HepG2 (cell line): ENCODE results near the gene EIF2B1. TPM values are rescaled to one million over a fixed set of nuclear protein-coding genes. Genes with fewer than 3 reads are reported as not detected.

Source experiments
- ATAC-seq: fragments of 200-7000 bp; cut with Tn5 transposase; 3 replicates; pipeline ENCODE4 v1.9.1; 2020; ENCODE audit warnings: mild to moderate bottlenecking, moderate library complexity
- BruUV-seq: library from RNA; stranded (reverse); fragments of 400-500 nt; replicated peaks from 2 replicates; lab custom pipeline; 2021; lab: Mats Ljungman, UMichigan
- CTCF ChIA-PET: fragments of 300-600 bp; formaldehyde crosslinking; extraction: SDS; loops from one replicate; lab custom pipeline; 2021; ENCODE audit warnings: low total read pairs, inconsistent platforms, low intra/inter-chr PET ratio; lab: Yijun Ruan, JAX
- POLR2A ChIA-PET: fragments of 350-600 bp; sonication (Branson Sonifier 250); formaldehyde crosslinking; loops from one replicate; lab custom pipeline; 2020; ENCODE audit warnings: antibody characterized with exemption, inconsistent platforms; lab: Yijun Ruan, JAX
- DNase-seq: peaks from one replicate; pipeline ENCODE4 v3.0.0-alpha.2; 2015; ENCODE audit warnings: low spot score
- FAIRE-seq: peaks from 3 replicates; lab custom pipeline; 2011; peaks lifted over from hg19 to GRCh38; lab: Jason Lieb, UNC
- H2AFZ ChIP-seq: one replicate; pipeline ENCODE4 v1.6.1; 2011; ENCODE audit warnings: low read length, inconsistent platforms
- H3K27ac ChIP-seq: fragments of 300-600 bp; 3 replicates; pipeline ENCODE4 v1.8.0; 2011; ENCODE audit warnings: mixed run types, mild to moderate bottlenecking, mixed read lengths, low read length, inconsistent platforms; ENCODE audit not compliant: insufficient read depth; ENCODE audit errors: extremely low read length
- H3K27me3 ChIP-seq, 2 experiments: fragments of 200-600 bp in 1 of 2; 2 replicates in 1 of 2; 3 replicates in 1 of 2; pipeline versions ENCODE4 v1.6.0 to v1.8.0; 2011; ENCODE audit warnings: low read length in 2 of 2, mild to moderate bottlenecking in 2 of 2, moderate library complexity in 2 of 2, inconsistent platforms in 1 of 2; ENCODE audit not compliant: insufficient read depth in 2 of 2, control insufficient read depth in 1 of 2
- H3K36me3 ChIP-seq, 2 experiments: fragments of 200-600 bp in 1 of 2; replicated peaks in 1 of 2; 2 replicates in 1 of 2; 3 replicates in 1 of 2; pipeline versions ENCODE4 v1.5.1 to v1.8.0; 2011; ENCODE audit warnings: low read length in 2 of 2, inconsistent platforms in 1 of 2; ENCODE audit not compliant: insufficient read depth in 2 of 2, control insufficient read depth in 1 of 2
- H3K4me1 ChIP-seq: 2 replicates; pipeline ENCODE4 v1.5.1; 2012; ENCODE audit warnings: low read length, inconsistent platforms; ENCODE audit not compliant: insufficient read depth
- H3K4me2 ChIP-seq: 2 replicates; pipeline ENCODE4 v1.6.0; 2011; ENCODE audit warnings: low read depth, low read length, inconsistent platforms
- H3K4me3 ChIP-seq, 3 experiments: fragments of 200-600 bp in 1 of 3; sonication (generic), shearing (Covaris generic) in 1 of 3; replicated peaks in 1 of 3; 2 replicates each; pipeline ENCODE4 v1.5.1; 2011 to 2016; ENCODE audit warnings: low read length in 3 of 3, inconsistent platforms in 2 of 3, low read depth in 2 of 3, mild to moderate bottlenecking in 2 of 3, control low read depth in 1 of 3, mixed read lengths in 1 of 3; ENCODE audit not compliant: insufficient read depth in 1 of 3
- H3K79me2 ChIP-seq: one replicate; pipeline ENCODE4 v1.6.1; 2011; ENCODE audit warnings: low read length, inconsistent platforms; ENCODE audit not compliant: insufficient read depth
- H3K9ac ChIP-seq: 2 replicates; pipeline ENCODE4 v1.6.0; 2011; ENCODE audit warnings: mild to moderate bottlenecking, low read depth, low read length, inconsistent platforms; ENCODE audit not compliant: insufficient read depth
- H3K9me3 ChIP-seq: 2 replicates; pipeline ENCODE4 v1.5.1; 2012; ENCODE audit warnings: mild to moderate bottlenecking, low read length
- H4K20me1 ChIP-seq: 2 replicates; pipeline ENCODE4 v1.6.0; 2011; ENCODE audit warnings: inconsistent platforms, mild to moderate bottlenecking, low read length, moderate library complexity; ENCODE audit not compliant: insufficient read depth
- POLR2AphosphoS5 ChIP-seq: IDR thresholded peaks from 2 replicates; pipeline ENCODE4 v1.6.1; 2012; ENCODE audit warnings: low read depth, low read length
- POLR2G ChIP-seq: fragments of 200-400 bp; formaldehyde crosslinking; IDR thresholded peaks from 2 replicates; pipeline ENCODE4 v1.6.1; 2018; ENCODE audit warnings: mild to moderate bottlenecking, low read depth, low read length, moderate library complexity
- RBFOX2 ChIP-seq: fragments of 200-400 bp; formaldehyde crosslinking; IDR thresholded peaks from 2 replicates; pipeline ENCODE4 v1.6.1; 2017; ENCODE audit warnings: low read depth, mild to moderate bottlenecking, low read length
- ZNF292 ChIP-seq: sonication (generic); formaldehyde crosslinking; IDR thresholded peaks from 2 replicates; pipeline ENCODE4 v1.8.1; 2022; ENCODE audit warnings: mild to moderate bottlenecking, low read depth, missing genetic modification reagents, borderline replicate concordance
- ZNF878 ChIP-seq: sonication (generic); formaldehyde crosslinking; IDR thresholded peaks from 2 replicates; pipeline ENCODE4 v1.8.1; 2023; ENCODE audit warnings: mild to moderate bottlenecking, missing genetic modification reagents, moderate library complexity
- WGBS: methylation state at CpG from one replicate; pipeline ENCODE4 v1.1.6; 2017; ENCODE audit warnings: low lambda C conversion rate; 5-methylcytosine and 5-hydroxymethylcytosine counted together
- in situ Hi-C: cut with HindIII; loops from 2 replicates; pipeline ENCODE4 v1.10.0; 2017; ENCODE audit warnings: low pct_unique_long_range_greater_than_20kb; ENCODE audit not compliant: extremely low pct_ligation_motif_present
- intact Hi-C: fragments of 100-400 bp; cut with micrococcal nuclease; formaldehyde crosslinking; loops from one replicate; pipeline ENCODE4 v1.10.0; 2022; ENCODE audit not compliant: unreplicated experiment
- polyA plus RNA-seq, 8 experiments: library from polyadenylated mRNA; depleted of rRNA in 3 of 8; stranded (reverse) in 7 of 8; unstranded in 1 of 8; fragments of >200 nt; fragmentation: Illumina TruSeq in 4 of 8; extraction: Trizol in 4 of 8; gene quantifications; 2 replicates each; pipeline versions ENCODE4 v1.2.1 to v1.2.3, GENCODE V29; 2011 to 2016; ENCODE audit warnings: low read depth in 4 of 8, missing spikeins in 1 of 8, mixed read lengths in 1 of 8; ENCODE audit not compliant: insufficient read depth in 1 of 8
- total RNA-seq, 5 experiments: library from RNA; depleted of rRNA; stranded (reverse); fragments of >200 nt; fragmentation: Illumina TruSeq; extraction: Trizol; gene quantifications; 2 replicates each; pipeline ENCODE4 v1.2.3, GENCODE V29; 2016; ENCODE audit warnings: low read depth in 1 of 5
- TF ChIP-seq, protein P1 (sequence below): sonication (generic); formaldehyde crosslinking; IDR thresholded peaks from 2 replicates; pipeline ENCODE4 v1.5.1; 2020; ENCODE audit warnings: mild to moderate bottlenecking, missing genetic modification reagents, moderate library complexity
- TF ChIP-seq, protein P2 (sequence below): sonication (generic); formaldehyde crosslinking; IDR thresholded peaks from 2 replicates; pipeline ENCODE4 v1.5.0; 2020; ENCODE audit warnings: missing genetic modification reagents, mild to moderate bottlenecking, borderline replicate concordance

Gene EIF2B1
- total and polyA plus RNA-seq, 2 of the 13 experiments (the other 11 are each of a cell fraction or from before 2014, with no cell fraction given) = 18.7 to 37.4 TPM

DNA sequence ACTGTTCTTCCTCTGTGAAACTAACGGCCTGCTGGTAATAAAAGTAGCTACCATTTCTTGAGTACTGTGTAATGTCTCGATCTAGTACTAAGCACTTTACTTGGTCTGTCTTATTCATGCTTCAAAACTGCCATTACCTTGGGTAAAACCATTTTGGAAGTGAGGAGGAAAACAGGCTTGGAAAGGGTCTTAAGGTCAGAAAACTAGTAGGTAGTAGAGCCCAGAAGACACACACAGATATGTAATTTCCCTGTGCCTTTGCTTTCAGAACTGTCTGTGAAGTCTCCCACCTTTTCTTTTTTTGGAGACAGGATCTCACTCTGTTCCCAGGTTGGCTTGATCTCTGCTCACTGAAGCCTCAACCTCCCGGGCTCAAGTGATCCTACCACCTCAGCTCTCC lies 35.0 kb downstream of the EIF2B1 start:
- peak overlapping the region; percentile 42 for H3K27ac ChIP-seq
- ChIA-PET POLR2A (no interaction called here), CTCF (no interaction called here)
- DNase-seq (no peak), ATAC-seq (no peak), FAIRE-seq (no peak)
- no peaks in the 10 kb centered on the region for H3K27me3 ChIP-seq
- in situ Hi-C loops (no loop called here), intact Hi-C loops (no loop called here)
- no peak overlapping the region for H3K4me2 ChIP-seq
- 98% methylated on average over 3 of the region's 3 CpGs for WGBS
- TF ChIP-seq, protein P1, sequence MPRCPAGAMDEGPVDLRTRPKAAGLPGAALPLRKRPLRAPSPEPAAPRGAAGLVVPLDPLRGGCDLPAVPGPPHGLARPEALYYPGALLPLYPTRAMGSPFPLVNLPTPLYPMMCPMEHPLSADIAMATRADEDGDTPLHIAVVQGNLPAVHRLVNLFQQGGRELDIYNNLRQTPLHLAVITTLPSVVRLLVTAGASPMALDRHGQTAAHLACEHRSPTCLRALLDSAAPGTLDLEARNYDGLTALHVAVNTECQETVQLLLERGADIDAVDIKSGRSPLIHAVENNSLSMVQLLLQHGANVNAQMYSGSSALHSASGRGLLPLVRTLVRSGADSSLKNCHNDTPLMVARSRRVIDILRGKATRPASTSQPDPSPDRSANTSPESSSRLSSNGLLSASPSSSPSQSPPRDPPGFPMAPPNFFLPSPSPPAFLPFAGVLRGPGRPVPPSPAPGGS (CRISPR knock-in tag) = no peak
- TF ChIP-seq, protein P2, sequence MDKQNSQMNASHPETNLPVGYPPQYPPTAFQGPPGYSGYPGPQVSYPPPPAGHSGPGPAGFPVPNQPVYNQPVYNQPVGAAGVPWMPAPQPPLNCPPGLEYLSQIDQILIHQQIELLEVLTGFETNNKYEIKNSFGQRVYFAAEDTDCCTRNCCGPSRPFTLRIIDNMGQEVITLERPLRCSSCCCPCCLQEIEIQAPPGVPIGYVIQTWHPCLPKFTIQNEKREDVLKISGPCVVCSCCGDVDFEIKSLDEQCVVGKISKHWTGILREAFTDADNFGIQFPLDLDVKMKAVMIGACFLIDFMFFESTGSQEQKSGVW = no peak
- TF ChIP-seq ZNF878 (CRISPR knock-in tag) (no peak), POLR2AphosphoS5 (peak; percentile 14; the same call in 1 of the 2 replicates), ZNF292 (CRISPR knock-in tag) (no peak), RBFOX2 (0 out of 2 replicates have a peak, but pooled peaks have one; percentile 37), POLR2G (peak; percentile 50; the same call in 1 of the 2 replicates)
- BruUV-seq = no TSS peak
- no peaks in the 10 kb centered on the region for H3K9me3 ChIP-seq
- no peak overlapping the region for H3K4me3 ChIP-seq
- H3K4me1 ChIP-seq = peaks cover 52% of the 10 kb centered on the region
- peaks cover 40% of the 10 kb centered on the region for H3K79me2 ChIP-seq
- no peak overlapping the region for H2AFZ ChIP-seq
- peaks cover 15% of the 10 kb centered on the region for H4K20me1 ChIP-seq
- H3K36me3 ChIP-seq = peaks cover 4 to 30% of the 10 kb centered on the region in 2 experiments; a peak in 4 of 5 replicates
- no peak overlapping the region for H3K9ac ChIP-seq
